HT-29 (cell line): ENCODE data around the gene HSPBAP1. TPM values are rescaled to one million over a fixed set of nuclear protein-coding genes. Genes with fewer than 3 reads are reported as not detected.
A peak's percentile ranks its signal among the peaks of the same experiment; 100 is the strongest.
"Not testable (repeated sequence)": the region's sequence is repeated elsewhere in the genome, so short reads cannot be mapped to it uniquely, and the experiment has no call there.

Experiments used
- DNase-seq: peaks from one replicate; pipeline ENCODE4 v3.0.0-alpha.2; 2015; ENCODE audit warnings: low spot score
- total RNA-seq: library from RNA; depleted of rRNA; stranded (reverse); fragments of >200 nt; shearing (Covaris generic); gene quantifications from 2 replicates; pipeline ENCODE4 v1.2.3, GENCODE V29; 2014

The HSPBAP1 gene
- total RNA-seq, 1 experiment from 2014 or later = 3.5 TPM

GRCh38 chr3:122785231-122785630 is 8.4 kb downstream of the HSPBAP1 start:
- no peak for DNase-seq

GRCh38 chr3:122784436-122784835 is 9.2 kb downstream of the HSPBAP1 start:
- DNase-seq = no peak

GRCh38 chr3:122782804-122783203 is 10.8 kb downstream of the HSPBAP1 start:
- no peak for DNase-seq

- no peak for DNase-seq
These were observed 16.1 kb downstream of the HSPBAP1 start for GRCh38 chr3:122777563-122777962.

GRCh38 chr3:122776675-122777468 is 16.8 kb downstream of the HSPBAP1 start:
- no peak for DNase-seq

- DNase-seq = no peak
These were observed 19.1 kb downstream of the HSPBAP1 start for GRCh38 chr3:122774564-122774963.

GRCh38 chr3:122773944-122774509 is 19.6 kb downstream of the HSPBAP1 start:
- DNase-seq = no peak

GRCh38 chr3:122772827-122773226 is 20.8 kb downstream of the HSPBAP1 start:
- DNase-seq = no peak

- no peak for DNase-seq
These were observed 23.0 kb downstream of the HSPBAP1 start for GRCh38 chr3:122770521-122771202.

- no peak for DNase-seq
These were observed 25.9 kb downstream of the HSPBAP1 start for GRCh38 chr3:122767540-122768372.

- no peak for DNase-seq
These were observed 27.2 kb downstream of the HSPBAP1 start for GRCh38 chr3:122766430-122766829.

GRCh38 chr3:122760453-122761271 is 33.0 kb downstream of the HSPBAP1 start:
- DNase-seq = no peak

- DNase-seq = no peak
These were observed 34.6 kb downstream of the HSPBAP1 start for GRCh38 chr3:122758877-122759560.

GRCh38 chr3:122755491-122755890 is 38.1 kb downstream of the HSPBAP1 start:
- DNase-seq = no peak

GRCh38 chr3:122754929-122755328 is 38.7 kb downstream of the HSPBAP1 start:
- peak; percentile 79 for DNase-seq

- no peak for DNase-seq
These were observed 45.3 kb downstream of the HSPBAP1 start for GRCh38 chr3:122748347-122748746.

- DNase-seq = not testable (repeated sequence)
These were observed 46.3 kb downstream of the HSPBAP1 start for GRCh38 chr3:122747295-122747694.

- no peak for DNase-seq
These were observed 48.1 kb downstream of the HSPBAP1 start for GRCh38 chr3:122745369-122746021.

GRCh38 chr3:122743581-122744120 is 50.0 kb downstream of the HSPBAP1 start:
- no peak for DNase-seq
